Measurements from ENCODE around the gene CISD2.
"Not testable (repeated sequence)": the region's sequence is repeated elsewhere in the genome, so short reads cannot be mapped to it uniquely, and the experiment has no call there.

The CISD2 gene

GRCh38 chr4:102935716-102936115 lies 66.9 kb downstream of the CISD2 start:
- DNase-seq = no peak

- not testable (repeated sequence) for DNase-seq
Observed at GRCh38 chr4:102938063-102938462, 69.3 kb downstream of the CISD2 start.

Data from retina (tissue), 1 donor.